GM21825 (cell line): ENCODE data around the gene MCM6.

ENCODE experiments used
- ATAC-seq: cut with Tn5 transposase; IDR thresholded peaks from one replicate; pipeline ENCODE4 v1.9.1; 2021; ENCODE audit warnings: mild to moderate bottlenecking, moderate library complexity; ENCODE audit not compliant: unreplicated experiment

The MCM6 gene

DNA sequence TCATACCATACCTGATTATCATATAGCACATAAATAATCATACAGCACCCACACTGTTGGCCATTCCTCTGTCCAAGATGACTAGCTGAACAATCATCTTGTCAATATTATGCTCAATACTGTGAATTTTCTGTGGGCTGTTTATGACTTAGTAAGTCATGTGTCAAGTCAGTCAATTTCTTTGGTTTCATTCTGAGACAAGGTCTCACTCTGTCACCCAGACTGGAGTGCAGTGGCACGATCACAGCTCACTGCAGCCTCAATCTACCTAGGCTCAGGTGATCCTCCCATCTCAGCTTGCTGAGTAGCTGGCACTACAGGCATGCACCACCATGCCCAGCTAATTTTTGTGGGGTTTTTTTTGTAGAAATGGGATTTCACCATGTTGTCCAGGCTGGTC is 5.7 kb downstream of the MCM6 start:
- ATAC-seq: no peak

DNA sequence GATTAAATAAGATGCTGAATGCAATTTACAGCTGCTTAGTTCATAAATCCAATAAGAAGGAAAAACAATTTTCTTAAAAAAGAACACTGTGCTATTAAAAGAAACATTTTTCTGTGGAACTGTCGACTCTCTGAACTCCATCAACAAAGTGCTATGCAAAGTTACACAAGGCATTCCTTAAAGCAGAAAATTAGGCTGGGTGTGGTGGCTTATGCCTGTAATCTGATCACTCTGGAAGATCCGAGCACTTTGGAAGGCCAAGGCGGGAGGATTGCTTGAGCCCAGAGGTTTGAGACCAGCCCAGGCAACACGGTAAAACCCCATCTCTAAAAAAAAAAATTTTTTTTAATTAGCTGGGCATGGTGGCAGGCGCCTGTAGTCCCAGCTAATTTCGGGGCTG is 13.0 kb downstream of the MCM6 start:
- no peak for ATAC-seq

DNA sequence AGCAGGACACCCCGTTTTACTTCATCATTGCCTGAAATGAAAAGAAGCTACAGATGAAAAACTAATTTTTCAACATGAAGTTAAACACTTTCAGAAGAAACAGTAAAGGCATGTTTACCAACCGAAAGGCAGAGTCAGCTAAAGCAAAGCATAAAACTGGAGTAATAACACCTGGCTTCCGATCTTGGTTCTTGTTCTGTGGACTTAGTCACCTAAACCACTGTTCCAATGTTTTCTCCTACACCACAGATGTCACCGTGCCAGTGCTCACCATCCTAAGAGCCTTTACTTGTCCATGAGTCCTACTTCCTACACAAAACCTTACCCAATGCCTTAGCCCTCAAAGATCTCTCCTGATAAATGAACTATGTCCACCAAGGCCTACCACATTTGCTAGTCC is 13.5 kb downstream of the MCM6 start:
- ATAC-seq: no peak

DNA sequence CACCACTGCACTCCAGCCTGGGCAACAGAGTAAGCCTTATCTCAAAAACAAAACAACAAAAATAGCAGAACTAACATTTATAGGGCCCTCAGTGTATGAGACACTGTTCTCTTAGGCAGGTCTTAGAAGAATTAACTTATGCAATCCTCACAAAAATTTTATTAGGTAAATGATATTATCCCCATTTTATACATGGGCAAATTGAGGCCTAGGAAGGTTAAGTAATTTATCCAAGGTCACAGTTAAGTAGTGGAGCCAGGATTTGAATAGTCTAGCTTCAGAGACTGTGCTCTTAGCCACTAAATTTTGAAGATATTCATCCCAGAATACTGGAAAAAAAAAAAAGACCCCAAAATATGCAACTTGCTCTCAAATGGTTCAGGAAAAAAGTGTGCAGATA is 22.8 kb downstream of the MCM6 start:
- no peak for ATAC-seq

DNA sequence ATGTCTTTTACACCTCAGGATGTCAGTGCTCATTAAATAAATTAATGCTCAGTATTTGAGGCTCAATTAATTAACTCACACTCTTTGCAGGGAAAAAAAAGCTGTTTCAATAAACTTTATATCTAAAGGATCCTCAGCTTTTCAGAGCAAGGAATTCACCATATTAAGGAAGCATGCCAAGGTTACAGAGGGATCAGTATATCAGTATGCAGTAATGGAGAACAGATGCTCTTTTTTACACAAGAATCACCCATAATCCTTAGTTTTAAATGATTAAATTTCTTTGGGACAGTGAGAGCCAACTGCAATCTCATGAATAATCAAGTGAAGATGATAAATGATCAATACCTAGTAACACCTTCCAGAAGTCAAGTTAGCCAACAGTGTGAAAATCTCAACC is 24.4 kb downstream of the MCM6 start:
- no peak for ATAC-seq

DNA sequence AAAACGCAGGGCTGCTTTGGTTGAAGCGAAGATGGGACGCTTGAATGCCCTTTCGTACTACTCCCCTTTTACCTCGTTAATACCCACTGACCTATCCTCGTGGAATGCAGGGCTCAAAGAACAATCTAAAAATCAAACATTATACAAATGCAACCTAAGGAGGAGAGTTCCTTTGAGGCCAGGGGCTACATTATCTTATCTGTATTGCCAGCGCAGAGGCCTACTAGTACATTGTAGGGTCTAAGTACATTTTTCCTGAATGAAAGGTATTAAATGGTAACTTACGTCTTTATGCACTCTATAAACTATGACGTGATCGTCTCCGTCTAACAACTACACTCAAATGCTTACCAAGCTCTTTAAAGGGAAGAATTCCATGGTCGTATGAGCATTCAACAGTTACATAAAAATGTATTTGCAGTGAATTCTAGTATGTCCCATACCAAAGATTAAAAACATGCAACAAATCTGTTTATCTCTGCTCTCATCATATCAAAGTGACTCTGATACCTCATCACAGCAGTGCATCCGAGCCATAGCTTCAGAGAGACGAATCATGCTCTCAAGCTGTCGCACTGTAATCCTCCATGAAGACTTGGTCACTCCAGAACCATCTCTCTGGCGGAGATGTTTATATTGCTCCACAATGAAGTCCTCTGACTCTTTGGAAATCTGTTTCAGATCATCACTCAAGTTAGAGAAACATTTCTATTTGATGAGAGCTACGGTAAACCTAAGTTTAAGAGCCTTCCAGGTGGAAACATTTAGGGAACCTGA is 25.2 kb downstream of the MCM6 start:
- ATAC-seq: no peak

DNA sequence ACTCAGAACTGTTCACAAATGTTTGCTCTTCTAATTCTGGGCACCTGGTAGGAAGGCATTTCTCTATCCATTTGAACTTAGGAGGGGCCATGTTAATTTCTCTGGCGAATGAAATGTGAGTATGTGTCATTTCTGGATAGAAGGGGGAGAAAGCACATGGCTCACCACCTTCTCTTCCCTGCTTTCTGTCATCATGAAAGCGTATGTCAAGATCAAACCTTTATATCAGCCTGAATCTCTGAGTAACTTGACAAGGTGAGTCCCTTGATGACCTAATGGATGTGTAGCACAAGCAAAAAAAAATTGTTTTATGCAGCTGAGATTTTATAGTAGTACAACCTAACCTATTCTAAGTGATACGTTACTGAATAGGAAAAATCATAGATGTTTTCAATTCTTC is 27.2 kb downstream of the MCM6 start:
- no peak for ATAC-seq

DNA sequence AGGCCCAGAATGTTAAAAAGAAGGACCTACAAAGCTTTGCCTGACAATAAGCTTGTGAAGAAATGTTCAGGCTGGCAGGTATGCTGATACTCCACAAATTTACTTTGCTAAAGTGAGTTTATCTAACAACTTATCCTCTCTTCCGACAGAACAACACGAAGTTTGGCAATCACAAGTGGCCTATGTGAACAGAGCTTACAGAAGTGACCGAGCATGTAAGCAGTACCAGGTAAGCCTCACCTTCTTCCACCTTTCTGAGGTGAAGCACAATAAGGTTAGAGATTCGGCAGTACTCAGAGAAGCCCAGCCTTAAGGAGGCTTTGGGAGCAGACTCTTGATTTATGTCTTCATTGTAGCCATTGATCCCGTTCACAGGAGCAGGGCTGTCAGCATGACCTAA is 30.2 kb downstream of the MCM6 start:
- no peak for ATAC-seq

DNA sequence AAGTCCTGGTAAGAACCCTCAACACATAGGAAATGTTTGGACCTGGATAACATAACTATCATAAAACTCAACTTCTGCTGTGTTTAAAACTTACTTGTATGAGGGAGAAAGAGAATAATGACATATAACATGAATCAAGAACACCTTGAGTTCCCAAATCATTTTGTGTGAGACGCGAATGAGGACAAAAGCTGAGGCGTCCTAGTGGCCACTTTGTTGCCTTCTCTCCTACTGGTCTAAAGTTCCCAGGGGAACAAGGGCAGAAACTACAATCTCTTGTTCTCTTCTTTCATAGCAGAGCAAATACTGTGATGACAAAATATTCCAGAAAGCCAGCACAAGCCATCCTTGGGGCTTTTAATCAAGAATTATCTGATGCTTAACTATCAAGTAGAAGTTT is 31.0 kb downstream of the MCM6 start:
- no peak for ATAC-seq

DNA sequence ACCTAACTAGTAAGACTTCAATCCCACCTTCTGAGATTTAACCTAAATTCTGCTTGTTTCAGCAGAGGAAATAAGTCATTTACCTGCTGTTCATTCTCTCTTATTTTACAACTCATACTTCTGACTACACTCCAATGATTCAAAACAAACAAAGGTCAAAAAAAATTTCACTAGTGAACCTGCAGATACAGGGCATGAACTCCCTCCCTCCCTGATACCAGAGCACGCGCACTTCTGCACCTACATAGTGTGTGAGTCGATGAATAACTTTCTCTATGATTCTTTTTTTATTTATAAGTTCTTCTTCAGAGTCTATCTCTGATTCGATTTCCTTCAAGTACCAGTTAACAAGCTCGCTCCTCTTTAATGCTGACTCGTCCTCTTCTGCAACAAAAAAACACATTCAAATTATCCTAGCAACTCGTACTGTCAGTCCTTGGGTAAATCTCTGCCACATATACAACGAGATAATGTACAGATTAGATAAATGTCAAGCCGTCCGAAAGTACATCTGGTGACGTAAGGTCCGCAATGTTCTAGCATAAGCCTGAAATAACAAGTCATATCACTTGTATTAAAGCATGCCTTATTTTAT is 31.8 kb downstream of the MCM6 start:
- ATAC-seq: no peak

DNA sequence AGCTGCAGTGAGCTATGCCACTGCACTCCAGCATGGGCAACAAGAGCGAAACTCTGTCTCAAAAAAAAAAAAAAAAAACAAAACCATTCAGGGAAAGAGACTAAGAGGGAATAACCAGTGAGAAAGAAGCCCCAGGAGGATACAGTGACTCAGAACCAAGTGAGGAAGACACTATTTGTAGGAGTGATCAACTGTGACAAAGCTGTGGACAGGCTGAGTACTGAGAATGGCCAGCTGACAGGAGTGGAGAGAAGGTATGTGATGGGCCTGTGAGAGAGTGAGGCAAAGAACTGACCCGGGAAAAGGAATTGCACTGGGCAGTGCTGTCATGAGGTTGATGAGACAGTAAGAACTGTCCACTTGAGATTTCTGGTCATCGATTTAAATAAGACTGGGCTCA is 32.6 kb downstream of the MCM6 start:
- ATAC-seq: no peak

DNA sequence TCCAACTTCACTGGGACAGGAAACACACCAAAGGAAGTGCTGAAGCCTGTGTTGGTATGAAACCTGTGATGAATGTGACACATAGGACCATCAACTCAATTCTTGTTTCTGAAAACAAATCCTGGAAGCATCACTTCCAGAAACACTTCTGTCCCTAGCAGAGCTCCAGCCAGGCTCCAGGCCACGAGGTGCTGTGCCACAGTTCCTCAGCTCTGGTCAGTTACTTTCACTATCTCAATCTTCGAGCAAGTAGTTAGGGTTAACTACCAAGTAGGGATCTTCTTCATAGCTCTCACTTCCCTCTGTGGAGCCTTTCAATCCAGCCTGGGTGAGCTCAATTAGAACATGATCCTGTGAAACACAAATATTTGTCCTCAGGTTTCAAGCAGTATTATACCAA is 35.6 kb downstream of the MCM6 start:
- ATAC-seq: no peak

DNA sequence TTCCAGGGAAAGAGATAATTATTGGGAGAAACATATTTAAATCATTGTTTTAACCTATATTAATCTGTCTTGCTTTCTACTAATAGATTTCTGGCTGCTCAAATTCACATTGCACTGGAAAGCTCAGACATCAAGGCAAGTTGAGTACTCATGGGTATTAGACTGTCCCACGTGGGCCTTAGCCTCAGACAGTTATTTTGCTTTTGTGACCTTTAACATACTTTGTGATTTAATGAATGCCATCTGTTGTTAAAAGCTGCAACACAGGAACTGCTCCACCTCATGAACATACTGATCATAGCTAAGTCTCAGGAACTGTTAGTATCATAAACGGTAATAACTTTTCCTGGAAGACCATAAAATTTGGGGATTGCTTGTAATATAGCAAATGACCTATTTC is 36.5 kb downstream of the MCM6 start:
- ATAC-seq: no peak

DNA sequence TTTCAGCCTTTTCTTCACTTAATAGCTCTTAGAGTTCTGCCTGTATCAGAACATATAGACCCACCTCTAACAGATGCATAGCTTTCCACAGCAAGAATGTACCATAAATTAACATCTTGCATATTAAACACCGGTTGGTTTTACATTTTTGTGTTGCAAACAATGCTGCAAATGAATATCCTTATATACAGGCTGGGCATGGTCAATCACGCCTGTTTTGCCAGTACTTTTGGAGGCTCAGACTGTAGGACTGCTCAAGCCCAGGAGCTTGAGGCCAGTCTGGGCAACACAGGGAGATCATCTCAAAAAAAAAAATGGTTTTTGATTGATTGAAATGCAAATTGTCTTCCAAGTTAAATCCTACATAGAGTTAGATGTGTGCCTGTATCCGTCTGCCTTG is 37.7 kb downstream of the MCM6 start:
- ATAC-seq: no peak

DNA sequence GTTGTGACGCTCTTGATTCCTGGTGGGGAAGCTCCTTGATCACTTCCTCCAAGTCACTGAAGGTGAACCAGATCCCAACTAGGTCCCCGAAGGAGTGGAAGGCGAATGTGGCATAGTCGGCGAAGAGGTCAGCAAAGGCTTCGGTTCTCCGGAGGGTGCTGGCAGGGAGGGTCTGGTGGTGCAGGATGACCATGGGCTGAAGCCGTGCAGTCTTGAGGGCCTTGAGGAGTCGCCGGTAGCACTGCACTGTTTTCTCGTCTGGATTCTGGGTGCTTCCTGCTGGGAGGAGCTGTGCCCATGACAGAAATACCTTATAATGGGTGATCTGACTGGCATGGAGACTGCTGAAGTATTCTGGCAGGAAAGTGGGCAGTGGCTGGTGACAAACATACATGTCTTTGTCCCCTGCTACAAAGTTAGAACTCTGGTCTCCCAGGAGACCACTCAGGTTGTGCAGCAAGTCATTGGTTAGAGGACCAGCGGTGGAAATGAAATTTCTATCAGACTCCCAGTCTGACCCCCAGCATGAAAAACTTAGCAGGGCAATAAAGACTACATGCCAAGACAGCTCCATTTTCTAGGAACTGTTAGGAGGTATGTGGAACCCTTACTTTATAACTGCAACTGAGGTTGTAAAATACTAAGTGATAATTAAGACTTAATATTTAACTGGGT is 39.5 kb downstream of the MCM6 start, which contains the start of gene LCT:
Gene LCT (minus strand): TSS at position 589 of the 675 bp plus-strand sequence. CDS start 15 bp downstream, at position 574.
- no peak for ATAC-seq

DNA sequence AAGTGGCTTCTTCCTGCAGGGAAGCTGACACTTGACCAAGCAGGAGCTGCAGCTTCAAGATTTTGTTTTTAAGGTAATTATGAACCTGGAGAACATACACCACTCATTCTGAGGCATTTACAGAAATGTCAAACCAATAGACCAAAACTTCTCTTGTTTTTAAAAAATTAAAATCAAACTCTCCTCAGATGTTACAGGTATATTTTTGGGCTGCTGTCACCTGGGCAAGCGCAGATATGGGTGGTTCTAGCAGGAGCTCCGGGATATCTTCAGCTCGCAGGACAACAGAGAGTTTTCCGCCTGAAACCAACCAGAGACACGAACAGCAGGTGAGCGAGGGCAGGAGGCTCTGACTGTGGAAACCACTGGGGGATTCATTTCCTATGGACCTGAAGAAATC is 43.4 kb downstream of the MCM6 start:
- no peak for ATAC-seq

DNA sequence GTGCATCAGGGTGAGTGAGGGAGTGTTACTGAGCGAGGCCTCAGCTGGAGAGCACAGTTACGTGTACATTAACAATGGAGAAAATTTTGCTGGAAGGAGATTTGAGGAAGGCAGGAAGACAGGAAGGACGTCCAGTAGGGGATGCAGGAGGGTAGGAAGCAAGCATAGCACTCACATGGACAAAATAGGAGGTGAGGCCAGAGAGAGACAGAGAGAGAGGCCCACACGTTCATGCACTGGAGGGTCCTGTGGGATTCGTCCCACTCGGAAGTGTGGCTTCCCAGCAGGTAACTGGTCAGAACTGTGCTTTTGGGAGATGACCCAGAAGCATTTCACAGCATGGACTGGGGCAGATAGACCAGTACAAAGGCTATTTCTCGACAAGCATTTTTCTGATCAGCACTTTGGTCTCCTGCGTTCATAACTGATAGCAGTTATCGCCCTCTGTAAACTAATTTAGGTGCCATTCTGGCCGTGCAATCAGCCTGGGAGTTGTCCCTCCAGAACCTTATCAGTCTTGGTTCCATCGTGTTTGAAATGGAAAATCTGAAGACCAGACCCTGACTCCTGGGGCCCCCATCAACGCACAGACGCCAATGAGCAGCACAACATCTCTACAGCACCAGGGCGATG is 44.9 kb downstream of the MCM6 start:
- no peak for ATAC-seq

DNA sequence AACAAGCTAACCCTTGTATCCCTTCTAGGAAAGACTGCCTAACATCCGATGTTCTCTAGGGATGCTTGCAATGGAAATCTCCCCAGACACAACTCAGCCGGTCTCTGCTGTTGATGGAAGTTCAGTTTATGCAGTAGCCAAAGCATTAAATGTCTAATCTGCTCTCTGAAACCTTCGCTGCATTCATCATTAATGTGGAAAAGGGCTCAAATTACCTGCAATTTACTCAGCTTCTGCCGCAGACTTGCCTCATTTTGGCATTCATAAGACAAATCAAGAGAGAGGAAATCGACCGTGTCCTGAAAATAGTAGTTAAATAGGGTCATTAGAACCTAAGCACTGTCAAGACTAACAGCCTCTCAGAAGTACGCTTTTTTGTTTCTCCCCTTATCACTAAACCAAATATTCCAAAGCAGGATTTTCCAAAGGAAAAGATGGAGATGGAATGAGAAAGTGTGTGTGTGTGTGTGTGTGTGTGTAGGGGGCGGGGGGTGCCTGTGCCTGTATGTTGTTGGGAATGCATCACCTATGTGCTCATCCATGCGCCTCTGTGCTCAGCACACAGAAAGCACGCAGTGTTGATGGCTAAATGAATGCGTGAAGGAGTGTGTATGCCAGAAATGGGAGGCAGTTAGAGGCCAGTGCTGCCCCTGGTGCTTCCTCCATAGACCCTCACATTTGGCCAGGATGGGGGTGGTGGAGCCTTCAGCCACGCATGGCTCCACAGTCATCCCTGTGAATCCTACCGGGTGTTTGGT is 46.7 kb downstream of the MCM6 start:
- ATAC-seq: no peak

DNA sequence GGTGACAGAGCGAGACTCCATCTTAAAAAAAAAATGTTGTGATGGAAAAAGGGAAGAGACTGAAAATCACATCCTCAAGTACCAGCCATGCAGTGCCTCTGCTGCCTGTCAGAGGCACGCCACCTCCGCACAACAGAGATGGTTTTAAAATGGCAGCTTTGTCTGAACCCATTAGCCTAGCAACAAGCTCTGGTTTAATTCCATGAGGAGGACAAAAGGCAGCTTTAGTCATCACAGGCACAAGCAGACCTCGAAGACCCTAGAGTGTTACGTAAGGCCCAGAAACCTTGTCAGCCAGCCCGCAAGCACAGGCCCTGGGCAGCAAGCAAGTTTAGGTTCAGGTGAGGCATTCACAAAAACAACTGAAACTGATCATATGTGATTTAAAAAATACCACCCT is 49.7 kb downstream of the MCM6 start:
- no peak for ATAC-seq

DNA sequence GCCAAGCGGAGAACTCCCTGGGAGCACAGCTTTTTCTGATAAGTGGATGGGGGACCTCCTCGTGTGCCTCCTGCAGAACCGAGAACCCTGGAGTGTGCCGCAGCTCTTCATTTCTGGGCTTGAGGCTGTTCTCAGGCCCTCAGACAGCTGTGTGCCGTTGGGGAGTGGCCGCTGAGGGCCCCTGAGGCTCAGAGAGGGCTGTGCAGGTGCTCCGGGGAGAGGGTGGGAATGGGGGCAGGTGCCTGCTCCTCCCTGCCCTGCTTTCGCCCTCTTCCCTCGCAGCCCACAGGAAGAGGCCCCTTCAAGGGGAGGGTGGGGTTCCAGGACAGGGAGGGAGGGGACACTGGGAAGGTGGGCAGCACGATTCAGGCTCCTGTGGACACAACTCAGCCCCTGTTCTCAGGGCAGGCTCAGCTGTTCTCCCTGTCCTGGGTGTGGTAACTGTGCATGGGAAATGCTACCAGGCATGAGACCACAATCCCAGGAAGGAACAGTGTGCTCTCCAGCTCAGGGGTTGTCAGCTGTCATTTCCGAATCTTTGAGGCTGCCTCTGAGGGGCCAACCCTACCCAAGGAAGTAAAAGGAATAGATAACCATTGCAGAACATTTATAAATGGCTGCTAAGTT is 50.6 kb downstream of the MCM6 start:
- ATAC-seq: no peak

DNA sequence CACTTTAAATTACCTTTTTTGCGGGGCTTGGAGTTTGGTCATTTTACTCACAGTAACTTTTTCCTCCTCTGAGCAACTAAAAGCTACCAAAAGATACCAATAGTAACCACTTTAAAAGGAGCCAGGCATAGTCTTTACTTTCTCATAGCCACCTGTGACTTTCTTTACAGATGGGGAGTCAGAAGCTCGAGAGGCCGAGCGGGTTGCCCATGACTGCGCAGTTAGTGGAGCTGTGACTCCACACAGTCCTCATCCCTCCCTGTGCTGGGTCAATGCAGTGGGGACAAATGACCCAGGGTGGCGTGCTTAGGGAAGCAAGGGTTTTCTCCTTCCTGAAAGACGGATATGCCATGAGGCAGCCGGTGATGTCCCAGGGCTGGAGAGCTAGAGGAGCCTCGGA is 51.1 kb downstream of the MCM6 start:
- ATAC-seq: no peak
